Epithelial cell of proximal tubule (primary cell): ENCODE data around the gene GUCY1A2. TPM values are rescaled to one million over a fixed set of nuclear protein-coding genes. Genes with fewer than 3 reads are reported as not detected.

Experiments used
- DNase-seq: peaks from one replicate; pipeline ENCODE4 v3.0.0-alpha.2; 2011; ENCODE audit warnings: low read depth
- H3K4me3 ChIP-seq: 2 replicates; pipeline ENCODE4 v1.5.1; 2011; ENCODE audit warnings: low read depth, mild to moderate bottlenecking, low read length
- total RNA-seq: library from RNA; depleted of rRNA; stranded (reverse); fragments of >200 nt; gene quantifications from 2 replicates; pipeline ENCODE4 v1.2.3, GENCODE V29; 2015
- TF ChIP-seq, protein P1 (sequence below): conservative IDR thresholded peaks from 2 replicates; pipeline ENCODE4 v1.5.1; 2012; ENCODE audit warnings: low read depth, mild to moderate bottlenecking, low read length

Gene GUCY1A2
- total RNA-seq, 1 donor from 2014 or later = 0.06 TPM

DNA sequence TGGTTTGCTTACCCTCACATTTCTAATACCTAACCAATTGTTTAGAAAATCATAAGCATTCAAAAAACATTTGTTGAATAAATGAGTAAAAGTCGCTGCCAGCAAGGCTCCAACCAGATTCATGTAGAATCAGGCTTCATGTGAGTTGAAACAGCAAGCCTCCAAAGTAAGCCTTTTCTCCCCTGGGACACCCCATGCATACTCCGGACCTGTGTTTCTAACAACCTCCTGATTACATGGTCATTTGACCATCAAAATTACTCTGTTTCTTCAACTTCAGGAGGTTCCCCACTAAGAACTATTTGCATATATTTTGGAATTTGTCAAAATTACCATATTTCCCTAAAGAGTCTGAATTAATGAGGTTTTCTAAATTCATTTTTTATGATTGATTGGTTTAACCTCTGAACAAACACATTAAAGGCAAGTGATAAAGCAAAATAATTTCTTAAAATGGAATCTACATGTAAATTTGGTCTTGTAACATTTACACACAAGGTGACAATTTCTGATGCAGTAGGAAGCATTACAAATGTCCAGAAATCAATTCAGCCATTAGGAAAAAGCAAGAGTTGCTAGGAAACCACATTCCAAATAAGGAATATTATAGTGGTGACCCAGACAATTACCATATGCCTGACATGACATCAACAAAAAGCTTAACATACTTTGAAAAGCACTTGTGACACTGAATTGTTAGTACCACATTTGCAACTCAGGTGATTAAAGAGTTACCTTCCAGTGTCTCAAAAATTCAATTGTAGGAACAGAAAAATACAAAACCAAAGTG is 252.6 kb downstream of the GUCY1A2 start:
- no peak overlapping the region for H3K4me3 ChIP-seq
- TF ChIP-seq, protein P1, sequence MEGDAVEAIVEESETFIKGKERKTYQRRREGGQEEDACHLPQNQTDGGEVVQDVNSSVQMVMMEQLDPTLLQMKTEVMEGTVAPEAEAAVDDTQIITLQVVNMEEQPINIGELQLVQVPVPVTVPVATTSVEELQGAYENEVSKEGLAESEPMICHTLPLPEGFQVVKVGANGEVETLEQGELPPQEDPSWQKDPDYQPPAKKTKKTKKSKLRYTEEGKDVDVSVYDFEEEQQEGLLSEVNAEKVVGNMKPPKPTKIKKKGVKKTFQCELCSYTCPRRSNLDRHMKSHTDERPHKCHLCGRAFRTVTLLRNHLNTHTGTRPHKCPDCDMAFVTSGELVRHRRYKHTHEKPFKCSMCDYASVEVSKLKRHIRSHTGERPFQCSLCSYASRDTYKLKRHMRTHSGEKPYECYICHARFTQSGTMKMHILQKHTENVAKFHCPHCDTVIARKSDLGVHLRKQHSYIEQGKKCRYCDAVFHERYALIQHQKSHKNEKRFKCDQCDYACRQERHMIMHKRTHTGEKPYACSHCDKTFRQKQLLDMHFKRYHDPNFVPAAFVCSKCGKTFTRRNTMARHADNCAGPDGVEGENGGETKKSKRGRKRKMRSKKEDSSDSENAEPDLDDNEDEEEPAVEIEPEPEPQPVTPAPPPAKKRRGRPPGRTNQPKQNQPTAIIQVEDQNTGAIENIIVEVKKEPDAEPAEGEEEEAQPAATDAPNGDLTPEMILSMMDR = no peak
- no peak for DNase-seq

DNA sequence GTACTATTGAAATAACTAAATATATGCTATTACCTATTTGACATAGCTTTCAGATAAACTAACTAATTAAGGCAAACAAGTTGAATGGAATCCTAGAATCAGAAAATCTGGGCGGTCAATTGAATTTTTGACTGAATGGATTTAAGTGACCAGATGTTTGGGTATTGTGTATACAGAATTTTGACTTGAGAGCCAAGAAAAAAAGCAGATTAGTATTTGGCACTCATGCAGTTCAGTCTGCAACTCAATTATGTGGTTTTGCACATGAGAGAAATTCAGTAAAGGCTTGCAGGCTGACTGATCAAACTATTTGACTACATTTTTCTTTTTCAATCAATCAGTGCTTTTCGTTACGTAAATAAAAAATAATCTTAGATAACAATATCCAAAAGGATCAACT is 254.8 kb downstream of the GUCY1A2 start:
- TF ChIP-seq, protein P1 = no peak
- no peak for DNase-seq
- H3K4me3 ChIP-seq = no peak overlapping the region

DNA sequence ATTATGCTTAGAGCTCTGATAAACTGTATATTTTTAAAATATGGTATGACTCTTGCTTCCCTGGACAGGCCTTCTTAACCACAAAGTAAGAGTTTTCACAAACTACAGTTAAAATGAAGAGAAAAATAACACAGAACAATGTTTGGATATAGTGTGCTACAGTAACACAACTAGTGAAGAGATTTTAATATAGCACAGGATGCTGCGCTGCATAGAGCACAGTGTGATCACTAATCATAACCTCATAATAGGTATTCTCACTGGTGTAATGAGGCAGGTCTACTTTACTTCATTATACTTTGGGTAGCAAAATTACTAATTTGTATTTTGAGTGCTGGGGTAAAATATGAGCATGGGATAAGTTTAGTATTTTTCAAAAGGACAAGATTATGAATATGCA is 256.5 kb downstream of the GUCY1A2 start:
- no peak overlapping the region for H3K4me3 ChIP-seq
- TF ChIP-seq, protein P1 = no peak
- no peak for DNase-seq

DNA sequence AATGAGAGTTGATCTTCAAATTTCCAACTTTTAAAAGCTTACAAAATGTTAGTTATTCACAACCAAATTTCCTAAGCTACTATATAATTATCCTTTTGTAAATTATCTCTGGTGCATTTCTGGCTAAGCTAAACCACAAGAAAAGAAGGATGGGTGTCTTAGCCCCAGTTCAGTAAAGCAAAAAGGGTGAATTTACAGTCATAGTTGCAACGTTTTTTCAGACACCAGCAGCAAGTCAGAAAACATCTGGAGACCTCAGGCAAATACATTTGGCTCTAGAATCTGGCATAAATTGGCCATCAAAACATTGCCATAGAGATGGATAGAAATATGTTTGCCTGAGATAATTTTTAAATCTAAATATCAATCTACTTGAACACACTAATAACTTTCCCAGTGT is 257.0 kb downstream of the GUCY1A2 start:
- DNase-seq = no peak
- H3K4me3 ChIP-seq = no peak overlapping the region
- TF ChIP-seq, protein P1 = no peak

- no peak overlapping the region for H3K4me3 ChIP-seq
- no peak for DNase-seq
- TF ChIP-seq, protein P1 = no peak
These were observed 270.2 kb downstream of the GUCY1A2 start for GRCh38 chr11:106748059-106748458.

GRCh38 chr11:106745941-106746340 is 272.3 kb downstream of the GUCY1A2 start:
- TF ChIP-seq, protein P1 = no peak
- DNase-seq = no peak
- no peak overlapping the region for H3K4me3 ChIP-seq

- no peak overlapping the region for H3K4me3 ChIP-seq
- DNase-seq = no peak
- TF ChIP-seq, protein P1 = no peak
These were observed 284.6 kb downstream of the GUCY1A2 start for GRCh38 chr11:106733635-106734034.
